Superior temporal gyrus (tissue), 1 donor: Measurements from ENCODE around the gene WBP1.

ENCODE experiments used
- DNase-seq: peaks from one replicate; pipeline ENCODE4 v3.0.0-alpha.2; 2016; ENCODE audit errors: extremely low spot score

The WBP1 gene

DNA sequence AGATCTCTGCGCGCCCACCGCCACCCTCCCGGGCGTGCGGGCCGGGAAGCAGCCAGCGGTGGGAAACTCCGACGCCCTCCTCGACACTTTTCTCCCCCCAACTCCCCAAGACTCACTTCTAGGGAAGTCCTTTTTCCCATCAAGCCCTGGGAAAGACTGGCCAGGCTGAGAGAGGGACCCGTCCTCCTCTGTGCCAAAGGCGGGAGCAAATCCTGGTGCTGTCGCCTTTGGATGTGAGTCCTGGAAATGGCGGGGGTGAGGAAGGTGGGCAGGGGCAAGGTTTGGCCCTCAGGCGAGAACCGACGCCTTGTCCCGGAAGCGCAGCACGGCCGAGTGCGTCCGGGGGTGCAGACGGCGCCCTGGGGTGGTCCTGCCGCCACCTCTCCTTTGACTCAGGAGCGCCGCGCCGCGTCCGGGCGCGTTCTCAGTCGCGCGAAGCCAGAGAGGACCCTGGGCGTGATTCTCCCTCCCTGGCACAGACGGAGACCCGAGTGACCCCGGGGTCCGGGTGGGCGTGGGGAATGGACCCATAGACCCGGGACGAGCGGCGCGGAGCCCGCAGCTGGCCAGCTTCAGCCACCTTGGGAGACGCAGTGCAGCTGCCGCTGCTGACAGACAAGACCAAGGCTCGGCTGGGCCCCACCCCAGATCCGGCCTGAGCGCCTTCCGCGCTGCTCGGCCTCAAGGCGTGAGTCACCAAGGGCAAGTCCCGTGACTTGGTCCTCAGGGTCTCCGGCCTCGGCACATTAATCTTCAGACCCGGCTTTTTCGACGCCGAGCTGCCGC lies 44.7 kb downstream of the WBP1 start:
- DNase-seq: no peak

DNA sequence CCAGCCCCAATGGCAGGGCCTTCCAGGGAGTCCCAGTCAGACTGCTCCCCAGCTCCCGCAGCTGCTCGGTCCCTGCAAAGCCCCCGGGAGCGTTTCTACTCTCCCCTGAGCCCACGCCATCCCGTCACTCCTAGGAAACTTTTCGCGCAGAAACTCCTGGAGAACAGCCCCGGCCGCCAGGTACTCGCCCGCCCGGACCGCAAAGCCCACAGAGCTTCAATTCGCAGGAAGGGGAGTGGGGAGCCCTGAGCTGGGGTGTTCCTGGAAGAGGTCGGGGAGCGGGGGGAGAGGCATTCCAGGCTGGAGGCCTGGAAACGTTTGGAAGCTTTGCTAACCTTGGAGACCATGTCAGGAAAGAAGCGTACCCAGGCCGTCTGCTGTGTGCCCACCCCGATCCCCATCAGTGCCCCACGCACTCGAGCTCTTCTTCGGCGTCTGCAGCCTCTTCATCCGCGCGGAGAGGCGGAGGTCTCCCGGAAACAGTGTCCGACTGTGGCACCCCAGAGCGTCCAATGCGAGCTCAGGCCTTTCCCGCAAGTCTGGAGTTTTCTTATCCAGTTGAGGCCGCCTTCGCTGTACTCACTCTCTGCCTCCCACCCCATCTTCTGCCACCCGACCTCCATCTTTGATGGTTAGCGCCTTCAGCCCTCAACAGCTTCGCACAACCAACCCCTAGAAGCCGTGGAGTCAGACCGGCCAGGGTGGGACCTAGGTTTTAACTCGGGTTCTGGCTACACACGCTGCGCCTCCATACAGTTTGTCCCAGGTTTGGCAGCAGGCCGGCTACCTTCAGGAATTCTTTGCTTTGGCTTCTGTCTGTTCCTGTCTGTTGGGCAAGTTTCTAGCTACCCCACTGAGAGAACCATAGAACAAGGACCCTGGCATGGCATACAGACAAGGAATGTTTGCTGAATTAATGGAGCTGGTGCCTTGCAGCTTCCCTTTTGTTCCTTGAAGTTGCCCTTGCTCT lies 45.6 kb downstream of the WBP1 start:
- DNase-seq: no peak

DNA sequence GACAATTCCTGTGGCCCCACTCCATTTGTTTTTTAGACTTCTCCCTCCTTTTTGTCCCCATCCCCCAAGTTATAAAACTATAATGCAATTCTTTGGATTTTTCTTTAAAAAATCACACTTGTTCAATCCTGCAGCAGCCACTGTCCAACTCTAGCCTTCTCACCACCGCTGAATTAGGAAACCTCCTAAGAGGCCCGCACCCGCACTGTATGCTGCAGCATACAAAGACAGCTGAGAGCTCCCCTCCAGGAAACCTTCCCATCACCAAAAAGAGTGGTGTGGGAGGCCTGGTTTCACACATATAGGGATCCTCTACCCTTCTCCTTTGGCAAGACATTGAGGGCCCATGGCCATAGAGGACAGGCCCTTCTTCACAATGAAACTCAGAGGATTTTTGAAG lies 46.4 kb downstream of the WBP1 start:
- no peak for DNase-seq

DNA sequence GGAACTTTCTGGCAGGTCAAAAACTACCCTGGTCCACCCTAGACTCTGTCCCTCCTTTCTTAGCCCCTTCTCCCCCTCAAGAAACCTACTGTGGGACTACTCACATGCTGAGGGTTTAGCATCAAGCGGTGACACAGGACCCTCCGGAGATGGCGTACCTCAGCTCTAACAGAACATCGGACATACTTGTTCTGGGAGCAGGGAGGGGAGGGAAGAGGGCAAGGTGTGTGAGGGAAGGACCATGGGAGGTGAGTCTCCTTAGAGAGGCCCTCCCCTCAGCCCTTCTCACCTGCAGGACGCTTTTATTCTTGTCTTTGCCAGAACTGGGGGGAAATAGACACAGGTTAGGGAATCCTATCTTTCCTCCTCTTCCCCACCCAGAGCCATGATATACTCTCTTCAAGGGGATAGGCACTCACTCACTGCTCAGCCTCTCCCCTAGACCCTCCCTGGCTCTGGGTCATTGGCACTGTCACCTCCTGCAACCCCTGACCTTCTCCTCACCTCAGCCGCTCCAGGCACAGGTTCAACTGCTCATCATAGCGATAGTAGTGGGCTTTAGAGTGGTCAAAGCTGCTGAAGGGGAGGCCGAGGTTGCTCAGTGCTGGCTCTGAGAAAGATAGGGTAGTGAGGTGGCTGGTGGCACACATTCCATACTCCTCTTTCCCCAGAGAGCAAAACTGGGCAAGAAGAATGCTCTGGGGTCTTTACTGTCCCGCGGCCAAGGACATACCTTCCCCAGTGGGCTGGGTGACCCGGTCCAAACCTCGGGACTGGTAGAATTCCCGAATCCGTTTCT lies 47.4 kb downstream of the WBP1 start:
- DNase-seq: no peak

DNA sequence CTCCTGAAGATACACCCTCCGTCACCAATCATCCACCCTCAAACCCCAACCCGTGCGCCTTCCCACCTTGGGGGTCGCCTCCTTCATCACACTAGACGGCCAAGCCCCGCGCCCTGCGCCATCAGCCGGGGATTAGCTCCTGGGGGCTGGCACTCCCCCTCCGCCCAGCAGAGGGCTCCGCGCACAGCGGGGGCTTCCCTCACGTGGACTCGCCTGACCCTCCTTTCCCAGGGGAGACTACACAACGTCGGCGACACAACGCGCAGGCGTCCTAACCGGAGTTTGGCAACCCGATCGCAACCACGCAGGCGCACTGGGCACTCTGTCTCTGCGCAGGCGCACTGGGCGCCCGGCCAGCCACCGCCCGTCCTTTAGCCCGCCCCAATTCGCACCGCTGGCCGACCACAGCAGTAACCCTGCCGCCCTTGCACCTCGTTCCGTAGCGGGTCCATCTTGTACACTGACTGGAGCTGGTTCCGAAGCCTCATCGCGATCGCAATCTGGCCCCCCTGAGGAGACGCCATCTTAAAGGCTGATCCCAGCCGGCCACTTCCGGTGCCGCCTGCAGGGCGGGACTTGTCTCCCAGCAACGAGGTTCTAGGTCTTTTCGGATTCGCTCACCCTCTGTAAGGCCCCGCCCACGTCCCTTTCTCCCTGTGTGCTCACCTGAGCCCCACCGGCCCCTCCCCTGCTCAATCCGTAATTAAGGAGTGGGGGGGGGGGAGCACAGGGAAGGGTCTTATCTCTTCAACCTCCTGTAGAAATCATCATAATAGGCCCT lies 49.1 kb downstream of the WBP1 start, which contains the start of gene PCGF1:
Gene PCGF1, minus strand, starts transcription at position 551 of the 781 bp plus-strand sequence. Its CDS starts 27 bp downstream, at position 524.
- peak; percentile 99 for DNase-seq

DNA sequence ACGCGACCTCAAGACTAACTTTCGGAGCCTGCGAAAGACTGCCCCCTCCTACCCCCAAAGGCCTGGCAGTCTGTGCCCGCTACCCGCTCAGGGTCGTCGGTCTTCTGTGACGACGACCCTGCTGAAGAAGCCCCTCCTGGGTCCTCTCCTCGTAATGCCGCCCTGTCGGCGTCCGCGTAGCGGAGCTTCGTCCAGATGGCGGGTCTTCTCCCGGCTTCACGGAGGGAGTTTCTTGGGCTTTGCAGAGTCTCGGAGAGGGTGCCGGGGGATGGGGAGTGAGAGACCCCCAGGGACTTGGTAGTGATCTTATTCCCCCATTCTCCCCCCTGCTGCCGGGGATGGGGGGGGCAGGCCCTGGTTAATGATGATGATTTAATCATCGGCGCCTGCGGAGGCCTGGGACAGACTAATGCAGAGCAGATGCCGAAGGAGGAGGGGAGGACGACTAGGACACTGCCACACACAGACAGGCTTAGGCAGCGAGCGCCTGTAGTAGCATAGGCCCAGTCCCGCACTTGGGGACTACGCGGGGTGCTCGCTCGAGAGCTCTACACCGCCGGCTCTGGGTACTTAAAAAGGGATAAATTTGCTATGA lies 49.8 kb downstream of the WBP1 start:
- DNase-seq: no peak

DNA sequence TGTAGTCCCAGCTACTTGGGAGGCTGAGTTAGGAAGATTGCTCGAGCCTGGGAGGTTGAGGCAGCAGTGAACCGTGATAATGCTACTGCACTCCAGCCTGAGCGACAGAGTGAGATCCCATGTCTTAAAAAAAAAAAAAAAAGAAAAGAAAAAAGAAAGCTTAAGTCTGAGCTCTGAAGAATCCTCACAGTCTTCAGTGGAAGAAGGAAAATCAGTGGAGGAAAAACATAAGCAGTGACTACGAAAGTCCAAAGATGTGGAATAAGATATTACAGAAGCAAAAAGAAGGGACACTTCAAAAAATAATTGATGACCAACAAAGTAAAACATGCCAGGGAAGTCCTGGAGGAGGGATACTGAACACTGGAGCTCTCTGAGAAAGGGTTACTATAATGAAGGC lies 52.0 kb downstream of the WBP1 start:
- no peak for DNase-seq
